Thyroid gland (tissue), 4 donors: Measurements from ENCODE around the gene LRRC28. TPM values are rescaled to one million over a fixed set of nuclear protein-coding genes. Genes with fewer than 3 reads are reported as not detected.

ENCODE experiments used
- DNase-seq, 2 donors: peaks; one replicate each; pipeline ENCODE4 v3.0.0-alpha.2; 2019
- H3K27ac ChIP-seq, 3 donors: fragments of 200-600 bp; sonication (generic); 1 replicate in 2 of 3; 2 replicates in 1 of 3; pipeline ENCODE4 v1.5.1; 2016 to 2019; ENCODE audit warnings: mild to moderate bottlenecking in 1 of 3, moderate library complexity in 1 of 3
- H3K27me3 ChIP-seq: fragments of 200-600 bp; sonication (generic); one replicate; pipeline ENCODE4 v1.5.1; 2019
- H3K36me3 ChIP-seq, 2 donors: fragments of 200-600 bp; sonication (generic); one replicate each; pipeline ENCODE4 v1.5.1; 2016 to 2019
- H3K4me1 ChIP-seq, 2 donors: fragments of 200-600 bp; sonication (generic); one replicate each; pipeline ENCODE4 v1.5.1; 2017 to 2019
- H3K4me3 ChIP-seq, 3 donors: fragments of 200-600 bp; sonication (generic); replicated peaks in 1 of 3; 1 replicate in 2 of 3; 2 replicates in 1 of 3; pipeline ENCODE4 v1.5.1; 2016; ENCODE audit warnings: mild to moderate bottlenecking in 1 of 3
- H3K9me3 ChIP-seq: fragments of 200-600 bp; sonication (generic); one replicate; pipeline ENCODE4 v1.5.1; 2017
- POLR2A ChIP-seq, 2 donors: fragments of 450-650 bp; IDR thresholded peaks; one replicate each; pipeline ENCODE4 v1.6.1; 2017; ENCODE audit warnings: antibody characterized with exemption in 2 of 2, mild to moderate bottlenecking in 2 of 2, moderate library complexity in 1 of 2
- WGBS, 2 donors: methylation state at CpG; one replicate each; pipeline ENCODE4 v1.1.5; 2017; 5-methylcytosine and 5-hydroxymethylcytosine counted together
- intact Hi-C: fragments of 100-400 bp; cut with DNase I; formaldehyde crosslinking; loops from one replicate; pipeline ENCODE4 v1.15.1; 2023
- total RNA-seq, 4 donors: library from RNA; depleted of rRNA; stranded (reverse); fragments of >200 nt; gene quantifications; one replicate each; pipeline ENCODE4 v1.2.3, GENCODE V29; 2016
- TF ChIP-seq, protein P1 (sequence below), 6 experiments: fragments of 200-600 bp in 3 of 6; fragments of 450-650 bp in 3 of 6; sonication (generic) in 3 of 6; IDR thresholded peaks; one replicate each; pipeline ENCODE4 v1.5.1; 2016 to 2019; ENCODE audit warnings: antibody characterized with exemption in 6 of 6, mild to moderate bottlenecking in 2 of 6, inconsistent platforms in 1 of 6, moderate library complexity in 1 of 6

The LRRC28 gene
- total RNA-seq, 4 donors from 2014 or later = 36.1 to 51.6 (median 44.8) TPM

- Histone ChIP-seq H3K36me3 (no peaks in the 10 kb centered on the region), H3K4me1 (peaks cover 12 to 26% of the 10 kb centered on the region in 2 donors), H3K27ac (peak within 1 kb of the TSS; percentile 81 to 85 (median 83)), H3K27me3 (no peaks in the 10 kb centered on the region), H3K4me3 (peak within 1 kb of the TSS in 2 of 3 donors; percentile 79 to 97), H3K9me3 (no peaks in the 10 kb centered on the region)
- DNase-seq = peak; percentile 28 to 31
- TF ChIP-seq, protein P1, sequence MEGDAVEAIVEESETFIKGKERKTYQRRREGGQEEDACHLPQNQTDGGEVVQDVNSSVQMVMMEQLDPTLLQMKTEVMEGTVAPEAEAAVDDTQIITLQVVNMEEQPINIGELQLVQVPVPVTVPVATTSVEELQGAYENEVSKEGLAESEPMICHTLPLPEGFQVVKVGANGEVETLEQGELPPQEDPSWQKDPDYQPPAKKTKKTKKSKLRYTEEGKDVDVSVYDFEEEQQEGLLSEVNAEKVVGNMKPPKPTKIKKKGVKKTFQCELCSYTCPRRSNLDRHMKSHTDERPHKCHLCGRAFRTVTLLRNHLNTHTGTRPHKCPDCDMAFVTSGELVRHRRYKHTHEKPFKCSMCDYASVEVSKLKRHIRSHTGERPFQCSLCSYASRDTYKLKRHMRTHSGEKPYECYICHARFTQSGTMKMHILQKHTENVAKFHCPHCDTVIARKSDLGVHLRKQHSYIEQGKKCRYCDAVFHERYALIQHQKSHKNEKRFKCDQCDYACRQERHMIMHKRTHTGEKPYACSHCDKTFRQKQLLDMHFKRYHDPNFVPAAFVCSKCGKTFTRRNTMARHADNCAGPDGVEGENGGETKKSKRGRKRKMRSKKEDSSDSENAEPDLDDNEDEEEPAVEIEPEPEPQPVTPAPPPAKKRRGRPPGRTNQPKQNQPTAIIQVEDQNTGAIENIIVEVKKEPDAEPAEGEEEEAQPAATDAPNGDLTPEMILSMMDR (IDR thresholded peaks at IDR 0.05) = peak in 1 of 6 experiments; percentile 17
- TF ChIP-seq POLR2A (IDR thresholded peaks at IDR 0.05) = peak in 1 of 2 donors; percentile 80
- intact Hi-C loops = no loop called here
- 4 to 5% methylated on average over 14 of the region's 14 CpGs for WGBS, 2 donors
Measured at GRCh38 chr15:99249270-99249841, 1.9 kb upstream of the LRRC28 start, which contains the start of gene TTC23. Gene TTC23, minus strand, starts transcription at chr15:99249581. Its CDS starts 20,869 bp downstream, at chr15:99228712.

DNA sequence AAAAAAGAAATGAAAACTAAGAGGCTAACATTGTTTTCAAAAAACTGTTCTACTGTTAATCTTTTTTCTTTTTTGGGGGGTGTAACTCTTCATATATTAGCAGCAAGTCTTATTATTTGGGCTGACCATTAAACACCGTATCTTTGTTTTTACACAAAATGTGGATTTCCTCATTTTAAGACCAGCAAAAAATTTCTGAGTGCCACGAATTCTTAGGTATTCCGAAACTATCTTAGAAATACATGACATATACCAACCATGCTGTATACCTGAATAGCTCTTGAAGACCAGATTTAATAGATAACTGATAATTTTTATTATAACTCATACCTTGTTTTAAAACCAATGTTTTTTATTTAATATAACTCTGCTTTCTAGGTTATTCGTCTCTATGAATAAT, 1.3 kb upstream of the LRRC28 start:
- no peaks in the 10 kb centered on the region for H3K27me3 ChIP-seq
- H3K4me3 ChIP-seq = peak overlapping the region in 1 of 3 donors; percentile 79
- TF ChIP-seq, protein P1 (IDR thresholded peaks at IDR 0.05) = no peak
- TF ChIP-seq POLR2A (IDR thresholded peaks at IDR 0.05) = no peak
- peaks cover 12 to 26% of the 10 kb centered on the region in 2 donors for H3K4me1 ChIP-seq
- H3K9me3 ChIP-seq = no peaks in the 10 kb centered on the region
- no peak for DNase-seq
- intact Hi-C loops = no loop called here
- peak overlapping the region in 2 of 3 donors; percentile 73 to 76 for H3K27ac ChIP-seq
- H3K36me3 ChIP-seq = no peaks in the 10 kb centered on the region
- WGBS, 2 donors = 23 to 30% methylated on average over 4 of the region's 4 CpGs

DNA sequence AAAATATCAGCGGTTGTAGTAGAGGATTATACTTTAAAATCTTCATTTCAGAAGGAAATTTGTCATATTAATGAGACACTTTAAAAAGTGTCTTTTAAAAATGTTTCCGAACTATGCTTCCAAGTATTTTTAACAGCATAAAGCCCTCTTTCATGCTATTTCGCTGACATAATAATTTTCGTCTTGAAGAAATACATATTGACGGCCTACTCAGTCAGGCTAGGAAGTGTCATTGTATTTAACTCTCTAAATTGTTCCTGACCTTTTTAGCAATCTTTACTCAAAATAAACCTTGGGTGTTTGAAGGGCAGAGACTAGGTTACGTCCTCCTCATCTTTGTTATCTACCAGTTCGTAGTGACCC, 806 bp upstream of the LRRC28 start:
- Histone ChIP-seq H3K36me3 (no peaks in the 10 kb centered on the region), H3K4me1 (peaks cover 12 to 26% of the 10 kb centered on the region in 2 donors), H3K27me3 (no peaks in the 10 kb centered on the region), H3K4me3 (peak overlapping the region; percentile 33 to 79 (median 70)), H3K9me3 (no peaks in the 10 kb centered on the region), H3K27ac (peak overlapping the region; percentile 56 to 85 (median 81))
- intact Hi-C loops = no loop called here
- WGBS, 2 donors = 15 to 17% methylated on average over 7 of the region's 7 CpGs
- TF ChIP-seq, protein P1 (IDR thresholded peaks at IDR 0.05) = no peak
- no peak for TF ChIP-seq POLR2A (IDR thresholded peaks at IDR 0.05)
- no peak for DNase-seq

DNA sequence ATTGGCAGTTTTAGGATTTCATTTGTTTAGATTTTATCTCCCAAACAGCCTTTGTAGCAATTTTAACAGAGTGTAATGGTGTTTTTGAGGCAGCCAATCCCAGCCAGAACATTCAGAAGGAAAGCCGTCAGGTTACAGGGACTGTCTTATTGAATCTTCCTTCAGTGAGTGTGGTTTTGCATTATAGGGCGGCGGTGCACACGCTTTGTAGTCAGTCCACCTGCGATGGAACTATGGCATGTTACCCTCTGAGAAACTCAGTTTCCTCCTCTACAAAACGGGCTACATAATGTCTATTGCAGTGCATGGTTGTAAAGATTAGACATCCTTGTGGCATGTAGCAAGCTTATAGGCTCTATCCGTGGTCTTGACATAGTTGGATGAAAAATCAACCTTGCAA, 1.0 kb downstream of the LRRC28 start:
- TF ChIP-seq POLR2A (IDR thresholded peaks at IDR 0.05) = no peak
- TF ChIP-seq, protein P1 (IDR thresholded peaks at IDR 0.05) = no peak
- intact Hi-C loops = no loop called here
- 91% methylated on average over 7 of the region's 7 CpGs for WGBS, 2 donors
- Histone ChIP-seq H3K4me3 (peak overlapping the region in 2 of 3 donors; percentile 73 to 79), H3K4me1 (peaks cover 12 to 26% of the 10 kb centered on the region in 2 donors), H3K27me3 (no peaks in the 10 kb centered on the region), H3K36me3 (peaks cover 0 to 7% of the 10 kb centered on the region in 2 donors), H3K9me3 (no peaks in the 10 kb centered on the region), H3K27ac (peak overlapping the region in 1 of 3 donors; percentile 96)
- no peak for DNase-seq

DNA sequence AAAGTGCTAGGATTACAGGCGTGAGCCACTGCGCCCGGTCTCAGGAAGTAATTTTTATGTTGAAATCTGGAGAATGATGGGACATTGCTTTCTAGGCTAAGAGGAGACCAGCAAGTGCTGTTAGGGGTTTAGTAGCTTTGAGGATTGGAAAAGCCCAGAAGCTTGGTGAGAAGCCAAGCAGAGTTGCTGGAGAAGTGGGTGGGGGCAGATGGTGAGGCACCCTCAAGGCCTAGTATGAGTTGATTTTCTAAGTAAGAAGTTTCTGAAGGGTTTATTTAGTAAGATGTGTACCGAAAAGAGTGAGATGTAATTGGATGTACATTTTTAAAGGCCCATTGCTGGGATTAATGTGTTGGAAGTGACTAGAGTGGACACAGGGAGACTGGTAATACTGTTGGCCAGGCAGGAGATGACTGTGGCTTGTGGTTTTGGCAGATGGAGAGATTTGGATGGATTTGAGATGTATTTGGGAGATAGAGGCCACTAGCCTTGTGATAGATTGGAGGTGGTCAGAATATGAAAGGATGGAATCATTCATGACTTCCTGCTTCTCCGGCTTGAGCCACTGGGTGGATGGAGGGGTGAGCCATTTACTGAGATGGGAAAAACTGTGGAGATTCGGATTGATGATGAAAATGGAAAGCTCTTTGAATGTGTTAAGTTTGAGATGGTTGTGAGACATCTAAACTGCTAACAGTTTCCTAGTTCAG, 2.3 kb downstream of the LRRC28 start:
- TF ChIP-seq, protein P1 (IDR thresholded peaks at IDR 0.05) = no peak
- no peak for TF ChIP-seq POLR2A (IDR thresholded peaks at IDR 0.05)
- WGBS, 2 donors = 93 to 94% methylated on average over 6 of the region's 6 CpGs
- Histone ChIP-seq H3K4me3 (no peak overlapping the region), H3K9me3 (no peaks in the 10 kb centered on the region), H3K36me3 (peaks cover 0 to 7% of the 10 kb centered on the region in 2 donors), H3K4me1 (peaks cover 11 to 15% of the 10 kb centered on the region in 2 donors), H3K27me3 (no peaks in the 10 kb centered on the region), H3K27ac (no peak overlapping the region)
- intact Hi-C loops = no loop called here
- DNase-seq = no peak
